ENCODE measurements around the gene VIM. TPM values are rescaled to one million over a fixed set of nuclear protein-coding genes. Genes with fewer than 3 reads are reported as not detected.

The VIM gene
- total RNA-seq, 1 experiment from 2014 or later, result 7.2 TPM

DNA sequence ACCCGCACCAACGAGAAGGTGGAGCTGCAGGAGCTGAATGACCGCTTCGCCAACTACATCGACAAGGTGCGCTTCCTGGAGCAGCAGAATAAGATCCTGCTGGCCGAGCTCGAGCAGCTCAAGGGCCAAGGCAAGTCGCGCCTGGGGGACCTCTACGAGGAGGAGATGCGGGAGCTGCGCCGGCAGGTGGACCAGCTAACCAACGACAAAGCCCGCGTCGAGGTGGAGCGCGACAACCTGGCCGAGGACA, 1.6 kb downstream of the VIM start:
- Histone ChIP-seq H3K79me2 (ENCODE audit: insufficient read depth, low read length) (no peaks in the 10 kb centered on the region), H3K4me2 (ENCODE audit: low read length) (peak overlapping the region; percentile 99), H3K4me3 (replicated peaks in 1 of 2; ENCODE audit: low read depth in 1 of 2, low read length in 2 of 2) (peak overlapping the region; percentile 55 to 71; a peak in 3 of 4 replicates), H4K20me1 (ENCODE audit: insufficient read depth) (no peaks in the 10 kb centered on the region), H3K27ac (ENCODE audit: low read depth, low read length) (peak overlapping the region; percentile 59; the same call in 1 of the 2 replicates), H2AFZ (ENCODE audit: low read depth, low read length, poor library complexity, severe bottlenecking) (no peak overlapping the region), H3K27me3 (ENCODE audit: insufficient read depth, low read length) (peaks cover 34% of the 10 kb centered on the region), H3K9me2 (ENCODE audit: insufficient read depth) (no peaks in the 10 kb centered on the region), H3K36me3 (ENCODE audit: control insufficient read depth in 1 of 2, insufficient read depth in 2 of 2, low read length in 2 of 2) (no peaks in the 10 kb centered on the region), H3K9me3 (ENCODE audit: control insufficient read depth in 1 of 2, insufficient read depth in 1 of 2, low read depth in 1 of 2, low read length in 2 of 2) (no peaks in the 10 kb centered on the region), H3K9ac (ENCODE audit: low read length) (peak overlapping the region; percentile 62; the same call in 1 of the 2 replicates), H3K4me1 (ENCODE audit: control insufficient read depth in 1 of 2, insufficient read depth in 2 of 2, low read length in 2 of 2) (peaks cover 32 to 37% of the 10 kb centered on the region in 2 experiments)
- ChIA-PET POLR2A (interaction anchor here (5.0 kb wide), 1 partner anchor 338 kb away, joined by 25 read pairs; no protein-coding TSS in a partner anchor), RAD21 (ENCODE audit: low non-redundant PET in 1 of 2, low total read pairs in 2 of 2, uncharacterized antibody in 2 of 2, unreplicated experiment in 2 of 2) (interaction anchor here in 1 of 2 experiments (1.0 kb wide), 1 partner anchor 14 kb away, joined by 3 read pairs; no protein-coding TSS in a partner anchor), CTCF (interaction anchor here (1.4 to 2.2 kb wide), 2 partner anchors 13 to 28 kb away, joined by 7 to 12 read pairs; partner anchors contain the start of gene TRDMT1)
- TF ChIP-seq, protein P1, sequence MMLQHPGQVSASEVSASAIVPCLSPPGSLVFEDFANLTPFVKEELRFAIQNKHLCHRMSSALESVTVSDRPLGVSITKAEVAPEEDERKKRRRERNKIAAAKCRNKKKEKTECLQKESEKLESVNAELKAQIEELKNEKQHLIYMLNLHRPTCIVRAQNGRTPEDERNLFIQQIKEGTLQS (IDR thresholded peaks at IDR 0.05), result no peak
- TF ChIP-seq POLR2A (IDR thresholded peaks at IDR 0.05; ENCODE audit: borderline replicate concordance, extremely low read depth, insufficient read depth, insufficient read length), result peak; percentile 37
- intact Hi-C loops (cut with micrococcal nuclease), result no loop called here
- DNase-seq (ENCODE audit: low read depth, low spot score) (no peak), ATAC-seq (no peak)
- no TSS peak for BruUV-seq (replicated peaks)

DNA sequence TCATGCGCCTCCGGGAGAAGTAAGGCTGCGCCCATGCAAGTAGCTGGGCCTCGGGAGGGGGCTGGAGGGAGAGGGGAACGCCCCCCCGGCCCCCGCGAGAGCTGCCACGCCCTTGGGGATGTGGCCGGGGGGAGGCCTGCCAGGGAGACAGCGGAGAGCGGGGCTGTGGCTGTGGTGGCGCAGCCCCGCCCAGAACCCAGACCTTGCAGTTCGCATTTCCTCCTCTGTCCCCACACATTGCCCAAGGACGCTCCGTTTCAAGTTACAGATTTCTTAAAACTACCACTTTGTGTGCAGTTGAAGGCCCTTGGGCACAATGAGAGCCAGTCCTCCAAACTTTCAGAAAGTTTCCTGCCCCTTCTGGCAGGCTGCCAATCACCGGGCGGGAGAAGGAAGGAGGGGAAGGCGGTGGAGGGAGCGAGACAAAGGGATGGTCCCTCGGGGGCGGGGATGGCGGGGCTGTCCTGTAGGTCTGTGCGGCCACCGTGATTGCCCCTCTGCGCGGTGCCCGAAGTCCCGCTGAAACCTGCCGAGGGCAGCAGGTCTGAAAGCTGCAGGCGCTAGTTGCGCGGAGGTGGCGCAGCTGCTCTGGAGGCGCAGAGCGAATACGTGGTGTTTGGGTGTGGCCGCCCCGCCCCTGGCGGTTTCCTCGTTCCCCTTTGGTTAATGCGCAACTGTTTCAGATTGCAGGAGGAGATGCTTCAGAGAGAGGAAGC, 2.1 kb downstream of the VIM start:
- ChIA-PET CTCF (interaction anchor here (0.7 to 2.2 kb wide), 12 partner anchors 13 to 402 kb away, joined by 3 to 12 read pairs (median 4); partner anchors contain the start of gene TRDMT1), POLR2A (interaction anchor here (1.2 to 5.0 kb wide), 2 partner anchors 9 to 338 kb away, joined by 3 to 25 read pairs; no protein-coding TSS in a partner anchor), RAD21 (ENCODE audit: low non-redundant PET in 1 of 2, low total read pairs in 2 of 2, uncharacterized antibody in 2 of 2, unreplicated experiment in 2 of 2) (interaction anchor here in 1 of 2 experiments (1.0 kb wide), 1 partner anchor 14 kb away, joined by 3 read pairs; no protein-coding TSS in a partner anchor)
- Histone ChIP-seq H3K4me1 (ENCODE audit: control insufficient read depth in 1 of 2, insufficient read depth in 2 of 2, low read length in 2 of 2) (peaks cover 32 to 37% of the 10 kb centered on the region in 2 experiments), H3K9me3 (ENCODE audit: control insufficient read depth in 1 of 2, insufficient read depth in 1 of 2, low read depth in 1 of 2, low read length in 2 of 2) (no peaks in the 10 kb centered on the region), H4K20me1 (ENCODE audit: insufficient read depth) (no peaks in the 10 kb centered on the region), H3K36me3 (ENCODE audit: control insufficient read depth in 1 of 2, insufficient read depth in 2 of 2, low read length in 2 of 2) (no peaks in the 10 kb centered on the region), H3K79me2 (ENCODE audit: insufficient read depth, low read length) (no peaks in the 10 kb centered on the region), H2AFZ (ENCODE audit: low read depth, low read length, poor library complexity, severe bottlenecking) (peak overlapping the region; percentile 93), H3K27me3 (ENCODE audit: insufficient read depth, low read length) (peaks cover 30% of the 10 kb centered on the region), H3K27ac (ENCODE audit: low read depth, low read length) (peak overlapping the region; percentile 59), H3K9ac (ENCODE audit: low read length) (peak overlapping the region; percentile 62), H3K4me2 (ENCODE audit: low read length) (peak overlapping the region; percentile 99), H3K4me3 (replicated peaks in 1 of 2; ENCODE audit: low read depth in 1 of 2, low read length in 2 of 2) (peak overlapping the region; percentile 55 to 71), H3K9me2 (ENCODE audit: insufficient read depth) (no peaks in the 10 kb centered on the region)
- intact Hi-C loops (cut with micrococcal nuclease), result loop anchor here (1.0 to 10.0 kb wide), 3 partner anchors 29 to 339 kb away; partner anchors contain the start of gene TRDMT1
- DNase-seq (ENCODE audit: low read depth, low spot score) (peak; percentile 89), ATAC-seq (peak; percentile 74)
- TF ChIP-seq, protein P2, sequence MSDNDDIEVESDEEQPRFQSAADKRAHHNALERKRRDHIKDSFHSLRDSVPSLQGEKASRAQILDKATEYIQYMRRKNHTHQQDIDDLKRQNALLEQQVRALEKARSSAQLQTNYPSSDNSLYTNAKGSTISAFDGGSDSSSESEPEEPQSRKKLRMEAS (IDR thresholded peaks at IDR 0.05), result peak; percentile 42; the same call in 1 of the 2 replicates
- TF ChIP-seq SRF (IDR thresholded peaks at IDR 0.05; ENCODE audit: low read depth), result 0 out of 2 replicates have a peak, but pooled peaks have one; percentile 23
- TF ChIP-seq, protein P3, sequence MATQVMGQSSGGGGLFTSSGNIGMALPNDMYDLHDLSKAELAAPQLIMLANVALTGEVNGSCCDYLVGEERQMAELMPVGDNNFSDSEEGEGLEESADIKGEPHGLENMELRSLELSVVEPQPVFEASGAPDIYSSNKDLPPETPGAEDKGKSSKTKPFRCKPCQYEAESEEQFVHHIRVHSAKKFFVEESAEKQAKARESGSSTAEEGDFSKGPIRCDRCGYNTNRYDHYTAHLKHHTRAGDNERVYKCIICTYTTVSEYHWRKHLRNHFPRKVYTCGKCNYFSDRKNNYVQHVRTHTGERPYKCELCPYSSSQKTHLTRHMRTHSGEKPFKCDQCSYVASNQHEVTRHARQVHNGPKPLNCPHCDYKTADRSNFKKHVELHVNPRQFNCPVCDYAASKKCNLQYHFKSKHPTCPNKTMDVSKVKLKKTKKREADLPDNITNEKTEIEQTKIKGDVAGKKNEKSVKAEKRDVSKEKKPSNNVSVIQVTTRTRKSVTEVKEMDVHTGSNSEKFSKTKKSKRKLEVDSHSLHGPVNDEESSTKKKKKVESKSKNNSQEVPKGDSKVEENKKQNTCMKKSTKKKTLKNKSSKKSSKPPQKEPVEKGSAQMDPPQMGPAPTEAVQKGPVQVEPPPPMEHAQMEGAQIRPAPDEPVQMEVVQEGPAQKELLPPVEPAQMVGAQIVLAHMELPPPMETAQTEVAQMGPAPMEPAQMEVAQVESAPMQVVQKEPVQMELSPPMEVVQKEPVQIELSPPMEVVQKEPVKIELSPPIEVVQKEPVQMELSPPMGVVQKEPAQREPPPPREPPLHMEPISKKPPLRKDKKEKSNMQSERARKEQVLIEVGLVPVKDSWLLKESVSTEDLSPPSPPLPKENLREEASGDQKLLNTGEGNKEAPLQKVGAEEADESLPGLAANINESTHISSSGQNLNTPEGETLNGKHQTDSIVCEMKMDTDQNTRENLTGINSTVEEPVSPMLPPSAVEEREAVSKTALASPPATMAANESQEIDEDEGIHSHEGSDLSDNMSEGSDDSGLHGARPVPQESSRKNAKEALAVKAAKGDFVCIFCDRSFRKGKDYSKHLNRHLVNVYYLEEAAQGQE (IDR thresholded peaks at IDR 0.05; ENCODE audit: low read depth), result no peak
- TF ChIP-seq SP1 (IDR thresholded peaks at IDR 0.05; ENCODE audit: low read depth), result peak; percentile 35; the same call in 1 of the 2 replicates
- no peak for TF ChIP-seq CBX3 (IDR thresholded peaks at IDR 0.05; ENCODE audit: low read depth)
- peak; percentile 78 for TF ChIP-seq POLR2AphosphoS5 (IDR thresholded peaks at IDR 0.05; ENCODE audit: low read depth, low read length)
- no peak for TF ChIP-seq YY1 (IDR thresholded peaks at IDR 0.05; ENCODE audit: extremely low read depth, insufficient replicate concordance, low read depth, low read length)
- peak; percentile 66 for TF ChIP-seq TCF7L2 (IDR thresholded peaks at IDR 0.05; ENCODE audit: borderline replicate concordance, extremely low read depth, insufficient read depth, insufficient read length)
- BruUV-seq (replicated peaks), result TSS peak; percentile 62

Data from HCT116 (cell line).